Measurements from ENCODE around the gene DNM2. TPM values are rescaled to one million over a fixed set of nuclear protein-coding genes. Genes with fewer than 3 reads are reported as not detected.

The DNM2 gene
- total RNA-seq, 1 donor from 2014 or later: 184 TPM

DNA sequence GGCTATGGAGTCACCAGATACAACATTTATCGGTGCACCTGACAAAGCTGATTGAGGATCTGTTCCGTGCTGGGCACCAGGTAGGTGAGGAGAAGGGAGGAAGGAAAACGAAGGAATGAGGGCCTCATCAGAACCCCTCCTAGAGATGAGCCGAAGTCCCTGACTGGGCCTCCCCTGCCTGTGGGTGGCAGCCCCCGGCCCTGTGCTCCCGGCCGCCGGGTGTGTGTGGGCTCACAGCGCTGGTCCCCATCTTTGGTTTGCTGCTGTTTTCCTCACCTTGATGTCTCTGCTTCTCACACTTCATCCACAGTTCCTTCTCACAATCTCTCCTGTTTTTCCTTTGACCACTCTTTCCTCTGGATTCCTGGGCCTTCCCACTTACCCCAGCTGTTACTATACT lies 85.4 kb downstream of the DNM2 start:
- peaks cover 12% of the 10 kb centered on the region for H3K27me3 Mint-ChIP-seq (ENCODE audit: unreplicated experiment)
- TF ChIP-seq, protein P1, sequence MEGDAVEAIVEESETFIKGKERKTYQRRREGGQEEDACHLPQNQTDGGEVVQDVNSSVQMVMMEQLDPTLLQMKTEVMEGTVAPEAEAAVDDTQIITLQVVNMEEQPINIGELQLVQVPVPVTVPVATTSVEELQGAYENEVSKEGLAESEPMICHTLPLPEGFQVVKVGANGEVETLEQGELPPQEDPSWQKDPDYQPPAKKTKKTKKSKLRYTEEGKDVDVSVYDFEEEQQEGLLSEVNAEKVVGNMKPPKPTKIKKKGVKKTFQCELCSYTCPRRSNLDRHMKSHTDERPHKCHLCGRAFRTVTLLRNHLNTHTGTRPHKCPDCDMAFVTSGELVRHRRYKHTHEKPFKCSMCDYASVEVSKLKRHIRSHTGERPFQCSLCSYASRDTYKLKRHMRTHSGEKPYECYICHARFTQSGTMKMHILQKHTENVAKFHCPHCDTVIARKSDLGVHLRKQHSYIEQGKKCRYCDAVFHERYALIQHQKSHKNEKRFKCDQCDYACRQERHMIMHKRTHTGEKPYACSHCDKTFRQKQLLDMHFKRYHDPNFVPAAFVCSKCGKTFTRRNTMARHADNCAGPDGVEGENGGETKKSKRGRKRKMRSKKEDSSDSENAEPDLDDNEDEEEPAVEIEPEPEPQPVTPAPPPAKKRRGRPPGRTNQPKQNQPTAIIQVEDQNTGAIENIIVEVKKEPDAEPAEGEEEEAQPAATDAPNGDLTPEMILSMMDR (IDR thresholded peaks at IDR 0.05; ENCODE audit: unreplicated experiment): no peak
- peaks cover under 1% of the 10 kb centered on the region for H3K4me1 Mint-ChIP-seq (ENCODE audit: unreplicated experiment)
- H3K36me3 Mint-ChIP-seq (ENCODE audit: low read depth, unreplicated experiment): peaks cover 36% of the 10 kb centered on the region
- H3K27ac Mint-ChIP-seq (ENCODE audit: unreplicated experiment): no peak overlapping the region
- H3K9me3 Mint-ChIP-seq (ENCODE audit: unreplicated experiment): no peaks in the 10 kb centered on the region
- peak overlapping the region; percentile 73 for H3K4me3 Mint-ChIP-seq (ENCODE audit: unreplicated experiment)
- DNase-seq (ENCODE audit: low spot score): no peak

DNA sequence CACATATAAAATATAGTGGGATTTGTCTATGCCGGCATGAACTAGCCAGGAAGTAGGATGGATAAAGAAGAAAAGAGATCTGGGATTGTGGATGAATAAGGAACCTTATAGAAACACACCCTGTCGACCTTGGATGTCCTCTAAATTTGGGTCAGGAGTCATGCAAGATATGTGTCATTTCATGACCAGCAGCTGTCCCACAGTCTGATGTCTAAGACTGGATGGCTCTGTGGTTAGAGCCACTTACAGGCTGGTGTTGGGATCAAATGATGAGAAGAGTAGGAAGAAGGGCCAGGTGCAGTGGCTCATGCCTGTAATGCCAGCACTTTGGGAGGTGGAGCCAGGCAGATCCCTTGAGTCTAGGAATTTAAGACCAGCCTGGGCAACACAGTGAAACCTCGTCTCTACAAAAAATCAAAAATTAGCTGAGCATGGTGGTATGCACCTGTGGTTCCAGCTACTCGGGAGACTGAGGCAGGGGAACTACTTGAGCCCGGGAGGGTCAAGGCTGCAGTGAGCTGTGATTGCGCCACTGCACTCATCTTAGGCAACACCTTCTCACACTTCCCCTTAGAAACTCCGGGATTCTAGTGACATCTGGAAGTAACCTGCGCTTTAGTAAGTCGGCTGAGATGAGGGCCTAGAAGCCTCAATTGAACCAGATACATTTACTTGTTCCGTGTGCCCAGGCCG lies 87.3 kb downstream of the DNM2 start:
- peaks cover 41% of the 10 kb centered on the region for H3K36me3 Mint-ChIP-seq (ENCODE audit: low read depth, unreplicated experiment)
- H3K9me3 Mint-ChIP-seq (ENCODE audit: unreplicated experiment): no peaks in the 10 kb centered on the region
- peak overlapping the region; percentile 9 for H3K4me3 Mint-ChIP-seq (ENCODE audit: unreplicated experiment)
- H3K27me3 Mint-ChIP-seq (ENCODE audit: unreplicated experiment): peaks cover 14% of the 10 kb centered on the region
- TF ChIP-seq, protein P1 (IDR thresholded peaks at IDR 0.05; ENCODE audit: unreplicated experiment): no peak
- H3K4me1 Mint-ChIP-seq (ENCODE audit: unreplicated experiment): peaks cover 7% of the 10 kb centered on the region
- H3K27ac Mint-ChIP-seq (ENCODE audit: unreplicated experiment): no peak overlapping the region
- no peak for DNase-seq (ENCODE audit: low spot score)

DNA sequence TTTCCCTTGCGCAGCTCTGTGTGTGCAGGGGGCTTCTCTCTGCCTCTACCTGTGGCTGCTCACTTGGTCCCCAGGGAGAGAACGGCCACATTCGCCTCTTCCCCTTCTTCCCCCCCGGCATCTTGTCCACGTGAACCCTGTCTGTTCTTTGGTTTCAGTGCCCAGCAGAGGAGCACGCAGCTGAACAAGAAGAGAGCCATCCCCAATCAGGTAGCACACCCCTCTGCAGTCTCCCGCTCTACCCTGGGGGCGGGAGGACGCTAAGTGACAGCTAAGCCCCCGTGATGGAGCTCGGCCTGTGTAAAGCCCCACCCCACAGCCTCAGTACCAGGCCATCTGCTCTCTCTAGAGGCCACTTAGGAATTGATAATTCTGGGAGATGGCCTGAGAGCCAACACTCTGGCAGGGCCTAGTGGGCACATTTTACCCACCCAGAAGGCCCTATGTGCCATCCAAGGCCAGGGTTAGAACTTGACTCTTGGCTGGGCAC lies 87.9 kb downstream of the DNM2 start:
- H3K27ac Mint-ChIP-seq (ENCODE audit: unreplicated experiment): no peak overlapping the region
- peaks cover 14% of the 10 kb centered on the region for H3K27me3 Mint-ChIP-seq (ENCODE audit: unreplicated experiment)
- peaks cover 7% of the 10 kb centered on the region for H3K4me1 Mint-ChIP-seq (ENCODE audit: unreplicated experiment)
- peaks cover 41% of the 10 kb centered on the region for H3K36me3 Mint-ChIP-seq (ENCODE audit: low read depth, unreplicated experiment)
- H3K9me3 Mint-ChIP-seq (ENCODE audit: unreplicated experiment): no peaks in the 10 kb centered on the region
- DNase-seq (ENCODE audit: low spot score): no peak
- no peak overlapping the region for H3K4me3 Mint-ChIP-seq (ENCODE audit: unreplicated experiment)
- TF ChIP-seq, protein P1 (IDR thresholded peaks at IDR 0.05; ENCODE audit: unreplicated experiment): no peak

DNA sequence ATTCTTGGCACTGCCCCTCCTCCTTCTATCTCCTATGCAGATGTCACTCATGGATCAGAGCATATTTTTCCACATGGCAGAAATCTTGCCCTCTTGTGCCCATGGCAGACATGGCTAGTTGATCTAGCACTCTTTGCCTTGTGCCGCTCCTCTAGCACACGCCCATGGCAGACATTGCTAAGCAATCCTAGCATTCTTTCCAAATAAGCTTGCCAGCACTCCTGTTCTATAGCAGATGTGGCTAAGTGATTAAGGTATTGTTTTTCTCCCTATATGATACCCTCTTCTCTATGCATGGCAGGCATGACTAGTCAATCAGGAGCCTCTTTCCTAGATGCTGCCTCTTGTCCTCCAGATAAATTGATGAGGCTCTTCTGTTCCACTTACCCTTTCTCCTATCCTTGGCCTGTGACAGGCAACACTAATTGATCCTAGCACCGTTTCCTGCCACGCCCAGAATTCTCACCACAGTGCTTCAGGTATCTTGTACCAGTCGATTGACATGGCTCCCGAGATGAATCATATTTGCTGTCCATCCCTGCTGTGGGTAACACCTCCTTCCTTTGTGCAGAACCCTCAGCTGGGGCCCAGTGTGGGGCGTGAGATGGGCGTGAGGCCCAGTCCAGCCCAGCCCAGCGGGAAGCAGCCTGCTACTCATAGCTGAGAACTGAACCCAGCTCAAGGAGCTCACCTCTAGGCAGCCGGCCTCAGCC lies 91.2 kb downstream of the DNM2 start:
- Mint-ChIP-seq H3K27ac (ENCODE audit: unreplicated experiment) (peak overlapping the region; percentile 9), H3K4me3 (ENCODE audit: unreplicated experiment) (peak overlapping the region; percentile 22)

More for the DNA sequence above, 91.2 kb downstream of the DNM2 start:
- TF ChIP-seq, protein P1 (IDR thresholded peaks at IDR 0.05; ENCODE audit: unreplicated experiment): no peak
- peaks cover 7% of the 10 kb centered on the region for H3K4me1 Mint-ChIP-seq (ENCODE audit: unreplicated experiment)
- H3K36me3 Mint-ChIP-seq (ENCODE audit: low read depth, unreplicated experiment): peaks cover 38% of the 10 kb centered on the region
- H3K9me3 Mint-ChIP-seq (ENCODE audit: unreplicated experiment): no peaks in the 10 kb centered on the region
- no peak for DNase-seq (ENCODE audit: low spot score)
- H3K27me3 Mint-ChIP-seq (ENCODE audit: unreplicated experiment): peaks cover 12% of the 10 kb centered on the region
